K562 (cell line): ENCODE data around the gene PELI2.

Experiments
- CC2D1A ChIP-seq: fragments of 450-650 bp; IDR thresholded peaks from 2 replicates; pipeline ENCODE4 v1.6.1; 2017; ENCODE audit warnings: mild to moderate bottlenecking
- E4F1 ChIP-seq: fragments of 250-450 bp; sonication (Bioruptor Pico); IDR thresholded peaks from 2 replicates; pipeline ENCODE4 v1.5.0; 2021; ENCODE audit warnings: mild to moderate bottlenecking, borderline replicate concordance
- MEF2A ChIP-seq: IDR thresholded peaks from 2 replicates; pipeline ENCODE4 v1.6.1; 2011; ENCODE audit warnings: low read depth, mild to moderate bottlenecking, low read length, moderate library complexity; ENCODE audit not compliant: control insufficient read depth
- NRF1 ChIP-seq, 2 experiments: fragments of 450-650 bp; IDR thresholded peaks in 1 of 2; conservative IDR thresholded peaks in 1 of 2; 2 replicates each; pipeline ENCODE4 v1.6.1; 2014; ENCODE audit warnings: mild to moderate bottlenecking in 2 of 2
- POLR2A ChIP-seq: fragments of 450-650 bp; conservative IDR thresholded peaks from 2 replicates; pipeline ENCODE4 v1.6.1; 2016
- SIX5 ChIP-seq, 2 experiments: IDR thresholded peaks; 2 replicates each; pipeline ENCODE4 v1.6.1; 2011; ENCODE audit warnings: low read length in 2 of 2, borderline replicate concordance in 1 of 2, low read depth in 1 of 2, mild to moderate bottlenecking in 1 of 2, moderate library complexity in 1 of 2; ENCODE audit not compliant: insufficient read depth in 1 of 2
- SMAD1 ChIP-seq: fragments of 150-350 bp; IDR thresholded peaks from 2 replicates; pipeline ENCODE4 v1.6.1; 2014; ENCODE audit warnings: low read length, low read depth; ENCODE audit not compliant: partially characterized antibody
- SMARCA5 ChIP-seq: fragments of 450-650 bp; IDR thresholded peaks from 2 replicates; pipeline ENCODE4 v1.6.1; 2016
- SP1 ChIP-seq: sonication (generic); formaldehyde crosslinking; IDR thresholded peaks from 2 replicates; pipeline ENCODE4 v1.8.1; 2022; ENCODE audit warnings: mild to moderate bottlenecking, missing genetic modification reagents
- ZNF133 ChIP-seq: fragments of 250-450 bp; sonication (Bioruptor Pico); IDR thresholded peaks from 2 replicates; pipeline ENCODE4 v1.4.0; 2020; ENCODE audit warnings: mild to moderate bottlenecking
- ZNF384 ChIP-seq: IDR thresholded peaks from 2 replicates; pipeline ENCODE4 v1.6.1; 2012; ENCODE audit warnings: low read depth, low read length, improper control_type of control experiment
- TF ChIP-seq, protein P1 (sequence below), 3 experiments: IDR thresholded peaks in 2 of 3; conservative IDR thresholded peaks in 1 of 3; 2 replicates each; pipeline ENCODE4 v1.5.1; 2011 to 2012; ENCODE audit warnings: low read length in 3 of 3, mild to moderate bottlenecking in 3 of 3, control low read depth in 2 of 3, improper control_type of control experiment in 1 of 3, inconsistent platforms in 1 of 3, low read depth in 1 of 3, mixed read lengths in 1 of 3, moderate library complexity in 1 of 3; ENCODE audit not compliant: insufficient read depth in 2 of 3

DNA sequence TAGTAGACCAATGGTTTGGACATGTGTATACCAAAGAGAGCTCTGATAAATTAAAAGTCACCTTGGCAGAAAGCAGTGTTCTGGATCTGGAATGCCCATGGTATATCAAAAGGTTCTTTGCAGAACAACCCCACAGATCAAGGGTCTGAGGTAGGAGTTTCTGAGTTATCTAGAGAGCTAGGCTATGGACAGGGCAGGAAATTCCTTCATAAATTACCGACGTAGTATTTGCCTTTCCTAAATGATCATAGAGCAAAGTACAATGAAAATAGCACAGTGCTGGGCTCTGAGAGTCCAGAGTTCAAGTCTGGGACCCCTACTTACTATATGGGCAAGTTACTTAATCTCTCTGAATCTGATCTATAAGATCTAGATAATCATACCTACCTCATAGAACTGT, 35.3 kb upstream of the PELI2 start:
- TF ChIP-seq SMARCA5, result no peak
- no peak for TF ChIP-seq ZNF384
- no peak for TF ChIP-seq ZNF133 (CRISPR knock-in tag)
- no peak for TF ChIP-seq E4F1
- no peak for TF ChIP-seq NRF1 (conservative IDR thresholded peaks at IDR 0.05 in 1 of 2, IDR thresholded peaks at IDR 0.05 in 1 of 2)
- no peak for TF ChIP-seq POLR2A
- TF ChIP-seq, protein P1, sequence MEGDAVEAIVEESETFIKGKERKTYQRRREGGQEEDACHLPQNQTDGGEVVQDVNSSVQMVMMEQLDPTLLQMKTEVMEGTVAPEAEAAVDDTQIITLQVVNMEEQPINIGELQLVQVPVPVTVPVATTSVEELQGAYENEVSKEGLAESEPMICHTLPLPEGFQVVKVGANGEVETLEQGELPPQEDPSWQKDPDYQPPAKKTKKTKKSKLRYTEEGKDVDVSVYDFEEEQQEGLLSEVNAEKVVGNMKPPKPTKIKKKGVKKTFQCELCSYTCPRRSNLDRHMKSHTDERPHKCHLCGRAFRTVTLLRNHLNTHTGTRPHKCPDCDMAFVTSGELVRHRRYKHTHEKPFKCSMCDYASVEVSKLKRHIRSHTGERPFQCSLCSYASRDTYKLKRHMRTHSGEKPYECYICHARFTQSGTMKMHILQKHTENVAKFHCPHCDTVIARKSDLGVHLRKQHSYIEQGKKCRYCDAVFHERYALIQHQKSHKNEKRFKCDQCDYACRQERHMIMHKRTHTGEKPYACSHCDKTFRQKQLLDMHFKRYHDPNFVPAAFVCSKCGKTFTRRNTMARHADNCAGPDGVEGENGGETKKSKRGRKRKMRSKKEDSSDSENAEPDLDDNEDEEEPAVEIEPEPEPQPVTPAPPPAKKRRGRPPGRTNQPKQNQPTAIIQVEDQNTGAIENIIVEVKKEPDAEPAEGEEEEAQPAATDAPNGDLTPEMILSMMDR (IDR thresholded peaks at IDR 0.05 in 2 of 3, conservative IDR thresholded peaks at IDR 0.05 in 1 of 3; ENCODE audit: insufficient read depth in 2 of 3, low read depth in 1 of 3, low read length in 3 of 3), result no peak
- no peak for TF ChIP-seq CC2D1A
- no peak for TF ChIP-seq MEF2A
- TF ChIP-seq SMAD1, result no peak
- no peak for TF ChIP-seq SP1 (CRISPR knock-in tag)
- TF ChIP-seq SIX5 (IDR thresholded peaks at IDR 0.05; ENCODE audit: borderline replicate concordance in 1 of 2, insufficient read depth in 1 of 2, low read depth in 1 of 2, low read length in 2 of 2), result no peak
